Common myeloid progenitor, CD34-positive (primary cell): ENCODE results near the gene C1RL.

Experiments
- CTCF ChIA-PET: fragments of 350-600 bp; sonication (Branson Sonifier 250); formaldehyde crosslinking; loops from one replicate; lab custom pipeline; 2021; ENCODE audit warnings: antibody characterized with exemption; lab: Charles Lee
- POLR2A ChIA-PET: fragments of 350-600 bp; sonication (Branson Sonifier 250); formaldehyde crosslinking; loops from one replicate; lab custom pipeline; 2021; ENCODE audit warnings: antibody characterized with exemption; lab: Charles Lee
- DNase-seq, 3 donors: peaks; one replicate each; pipeline versions ENCODE4 v3.0.0 to v3.0.0-alpha.2; 2013
- H3K27ac ChIP-seq, 2 experiments: 1 replicate in 1 of 2; 2 replicates in 1 of 2; pipeline ENCODE4 v1.7.0; 2013; ENCODE audit warnings: inconsistent platforms in 2 of 2, low read length in 2 of 2, mild to moderate bottlenecking in 2 of 2, low read depth in 1 of 2, moderate library complexity in 1 of 2; ENCODE audit not compliant: severe bottlenecking in 2 of 2, insufficient read depth in 1 of 2, poor library complexity in 1 of 2
- H3K27me3 ChIP-seq, 5 experiments: replicated peaks in 2 of 5; 1 replicate in 3 of 5; 2 replicates in 2 of 5; pipeline versions ENCODE4 v1.6.1 to v1.7.0; 2013; ENCODE audit warnings: low read length in 4 of 5, mild to moderate bottlenecking in 2 of 5, moderate library complexity in 2 of 5, inconsistent platforms in 1 of 5; ENCODE audit not compliant: insufficient read depth in 5 of 5, control insufficient read depth in 4 of 5
- H3K36me3 ChIP-seq, 4 experiments: 1 replicate in 2 of 4; 2 replicates in 2 of 4; pipeline versions ENCODE4 v1.6.1 to v1.7.0; 2013; ENCODE audit warnings: low read length in 3 of 4, control low read depth in 1 of 4, mild to moderate bottlenecking in 1 of 4; ENCODE audit not compliant: control insufficient read depth in 4 of 4, insufficient read depth in 4 of 4
- H3K4me1 ChIP-seq, 4 experiments: 1 replicate in 3 of 4; 2 replicates in 1 of 4; pipeline versions ENCODE4 v1.6.1 to v1.7.1; 2013; ENCODE audit warnings: low read length in 3 of 4, mild to moderate bottlenecking in 3 of 4, control low read depth in 1 of 4, inconsistent platforms in 1 of 4, moderate library complexity in 1 of 4; ENCODE audit not compliant: control insufficient read depth in 4 of 4, insufficient read depth in 4 of 4; ENCODE audit errors: control extremely low read depth in 1 of 4
- H3K4me3 ChIP-seq, 7 experiments: 1 replicate in 4 of 7; 2 replicates in 3 of 7; pipeline versions ENCODE4 v1.5.1 to v1.7.0; 2013; ENCODE audit warnings: mild to moderate bottlenecking in 7 of 7, low read length in 6 of 7, moderate library complexity in 6 of 7, inconsistent platforms in 2 of 7, low read depth in 2 of 7, control low read depth in 1 of 7; ENCODE audit not compliant: insufficient read depth in 4 of 7, control insufficient read depth in 1 of 7; ENCODE audit errors: extremely low read depth in 1 of 7
- H3K9me3 ChIP-seq, 5 experiments: 1 replicate in 4 of 5; 2 replicates in 1 of 5; pipeline versions ENCODE4 v1.6.1 to v1.7.1; 2013; ENCODE audit warnings: low read length in 4 of 5, mild to moderate bottlenecking in 2 of 5, inconsistent platforms in 1 of 5, low read depth in 1 of 5, moderate library complexity in 1 of 5; ENCODE audit not compliant: control insufficient read depth in 4 of 5, insufficient read depth in 2 of 5; ENCODE audit errors: control extremely low read depth in 1 of 5
- WGBS: methylation state at CpG from one replicate; pipeline ENCODE4 v1.1.5; 2013; ENCODE audit not compliant: insufficient coverage; 5-methylcytosine and 5-hydroxymethylcytosine counted together

C1RL gene

DNA sequence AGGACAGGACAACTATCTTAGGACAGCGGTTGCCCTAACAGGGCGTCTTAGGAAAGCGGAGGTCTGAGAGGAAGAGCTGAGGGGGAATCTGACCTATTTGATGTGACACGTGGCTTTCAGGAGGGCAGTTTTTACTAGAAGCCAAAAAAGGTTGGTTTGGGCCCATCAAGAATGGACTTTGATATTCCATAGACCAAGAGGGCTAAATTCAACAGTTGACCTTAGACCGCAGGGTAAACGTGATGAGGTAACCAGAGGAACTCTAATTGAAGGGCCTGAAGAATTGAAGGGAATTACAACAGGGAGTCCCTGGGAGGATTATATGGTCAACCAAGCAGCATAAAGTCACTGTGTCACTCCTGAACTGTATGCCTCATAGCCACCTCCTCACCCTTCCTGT, 37.0 kb downstream of the C1RL start:
- CTCF ChIA-PET, result interaction anchor here (0.6 to 1.4 kb wide), 4 partner anchors 14 to 38 kb away, joined by 3 read pairs; no protein-coding TSS in a partner anchor
- POLR2A ChIA-PET, result no interaction called here

DNA sequence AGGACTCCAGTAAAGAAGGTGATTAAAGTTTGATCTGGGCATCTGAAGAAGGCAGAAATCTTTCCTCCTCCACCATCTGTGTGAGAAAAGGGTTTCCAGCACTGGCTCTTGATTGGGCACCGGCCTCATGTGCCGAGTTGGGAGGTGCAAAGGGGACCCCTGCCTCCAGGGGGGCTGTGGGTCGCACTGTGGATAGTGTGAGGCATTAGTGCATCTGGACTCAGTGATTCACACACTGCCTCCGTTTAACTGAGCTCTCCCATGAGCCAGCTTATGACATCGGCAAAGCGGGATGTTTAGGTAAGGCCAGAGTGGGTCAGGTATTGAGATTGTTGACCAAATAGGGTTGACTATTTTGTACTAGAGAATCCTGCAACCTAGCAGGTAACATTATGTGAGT, 39.6 kb downstream of the C1RL start:
- ChIA-PET POLR2A (interaction anchor here (1.7 kb wide), 1 partner anchor 39 kb away, joined by 9 read pairs; the partner anchor contains the start of gene C1RL), CTCF (interaction anchor here (0.9 to 5.7 kb wide), 9 partner anchors 8 to 246 kb away, joined by 3 to 47 read pairs (median 5); partner anchors contain the start of gene C1S)
- Histone ChIP-seq H3K4me1 (peaks cover 4 to 36% (median 29%) of the 10 kb centered on the region in 4 experiments), H3K27me3 (no peaks in the 10 kb centered on the region), H3K4me3 (no peak overlapping the region), H3K9me3 (no peaks in the 10 kb centered on the region), H3K27ac (peak overlapping the region; percentile 76 to 85), H3K36me3 (no peaks in the 10 kb centered on the region)
- 93% methylated on average over 3 of the region's 6 CpGs for WGBS
- no peak for DNase-seq

More for the DNA sequence above, 37.0 kb downstream of the C1RL start:
- no peak overlapping the region for H3K4me3 ChIP-seq
- no peak for DNase-seq
- no peaks in the 10 kb centered on the region for H3K36me3 ChIP-seq
- H3K4me1 ChIP-seq, result peaks cover 4 to 39% (median 31%) of the 10 kb centered on the region in 4 experiments
- no peaks in the 10 kb centered on the region for H3K9me3 ChIP-seq
- WGBS, result 96% methylated on average over 6 of the region's 6 CpGs
- no peak overlapping the region for H3K27ac ChIP-seq
- H3K27me3 ChIP-seq, result no peaks in the 10 kb centered on the region

DNA sequence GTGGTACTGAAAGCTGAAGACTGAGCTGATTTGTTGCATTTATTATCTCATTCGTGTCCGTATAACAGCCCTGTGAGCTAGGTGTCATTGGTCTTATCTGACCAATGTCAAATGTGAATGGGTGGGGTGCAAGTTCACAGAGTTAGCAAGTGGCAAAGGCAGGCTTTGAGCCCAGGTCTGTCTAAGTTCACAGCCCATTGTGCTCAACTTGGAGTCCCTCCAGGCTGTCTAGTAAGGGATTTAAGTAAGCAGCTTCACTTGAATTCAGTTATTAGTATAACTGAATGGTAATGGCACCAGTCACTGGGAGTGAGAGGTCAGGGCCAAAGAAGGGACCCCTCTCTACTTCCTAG, 40.0 kb downstream of the C1RL start:
- H3K36me3 ChIP-seq, result no peaks in the 10 kb centered on the region
- CTCF ChIA-PET, result interaction anchor here (0.9 to 5.7 kb wide), 15 partner anchors 9 to 246 kb away, joined by 3 to 47 read pairs (median 4); partner anchors contain the start of genes C1R, C1RL, C1S and LPCAT3
- H3K27me3 ChIP-seq, result no peaks in the 10 kb centered on the region
- 79% methylated on average over 2 of the region's 2 CpGs for WGBS
- H3K27ac ChIP-seq, result peak overlapping the region; percentile 76 to 85
- peak overlapping the region in 1 of 7 experiments; percentile 17 for H3K4me3 ChIP-seq
- H3K4me1 ChIP-seq, result peaks cover 2 to 31% (median 24%) of the 10 kb centered on the region in 4 experiments
- peak in 1 of 3 donors; percentile 36 for DNase-seq
- POLR2A ChIA-PET, result interaction anchor here (1.1 to 1.7 kb wide), 2 partner anchors 40 to 90 kb away, joined by 3 to 9 read pairs; partner anchors contain the start of gene C1RL
- no peaks in the 10 kb centered on the region for H3K9me3 ChIP-seq

DNA sequence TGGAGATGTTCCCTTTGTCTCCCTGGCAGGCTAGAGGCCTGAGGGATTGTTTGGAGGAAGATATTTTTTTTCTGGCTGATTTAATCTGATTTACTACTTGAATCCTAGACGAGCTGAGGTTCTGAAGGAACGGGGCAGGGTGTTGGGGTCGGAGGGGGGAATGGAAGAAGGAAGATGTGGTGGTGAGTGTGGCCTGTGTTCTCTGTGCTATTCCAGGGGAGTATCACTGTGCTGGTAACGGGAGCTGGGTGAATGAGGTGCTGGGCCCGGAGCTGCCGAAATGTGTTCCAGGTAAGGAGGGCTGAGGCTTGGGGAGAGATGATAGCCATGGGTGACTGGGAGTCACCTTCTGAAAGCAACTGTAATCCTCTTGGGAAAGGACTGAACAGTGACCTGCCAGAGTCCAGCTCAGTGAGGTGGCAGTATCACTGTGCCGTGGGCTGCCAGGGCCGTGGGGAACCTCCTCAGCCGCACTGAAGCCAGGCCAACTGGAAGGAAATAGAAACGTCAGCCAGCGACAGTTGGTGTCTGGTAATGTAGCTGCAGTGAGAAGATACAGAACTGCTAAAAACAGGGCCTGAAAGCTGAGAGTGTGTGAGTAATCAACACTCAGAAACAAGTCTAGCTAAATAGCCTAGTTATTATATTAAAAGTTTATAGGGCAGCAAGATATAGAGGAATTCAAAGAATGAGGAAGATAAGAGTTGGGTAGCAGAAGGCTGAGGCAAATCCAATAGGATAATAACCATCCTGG, 40.6 kb downstream of the C1RL start:
- CTCF ChIA-PET, result interaction anchor here (0.8 to 5.7 kb wide), 16 partner anchors 9 to 245 kb away, joined by 3 to 47 read pairs (median 4); partner anchors contain the start of genes C1R, C1RL, C1S and LPCAT3
- POLR2A ChIA-PET, result interaction anchor here (1.1 to 1.7 kb wide), 2 partner anchors 40 to 90 kb away, joined by 3 to 9 read pairs; partner anchors contain the start of gene C1RL
- DNase-seq, result peak; percentile 80 to 96 (median 93)
- Histone ChIP-seq H3K36me3 (no peaks in the 10 kb centered on the region), H3K27me3 (no peaks in the 10 kb centered on the region), H3K4me3 (peak overlapping the region in 2 of 7 experiments; percentile 1 to 25), H3K9me3 (no peaks in the 10 kb centered on the region), H3K27ac (peak overlapping the region; percentile 76 to 85), H3K4me1 (peaks cover 2 to 26% (median 20%) of the 10 kb centered on the region in 4 experiments)
- 43% methylated on average over 10 of the region's 11 CpGs for WGBS

DNA sequence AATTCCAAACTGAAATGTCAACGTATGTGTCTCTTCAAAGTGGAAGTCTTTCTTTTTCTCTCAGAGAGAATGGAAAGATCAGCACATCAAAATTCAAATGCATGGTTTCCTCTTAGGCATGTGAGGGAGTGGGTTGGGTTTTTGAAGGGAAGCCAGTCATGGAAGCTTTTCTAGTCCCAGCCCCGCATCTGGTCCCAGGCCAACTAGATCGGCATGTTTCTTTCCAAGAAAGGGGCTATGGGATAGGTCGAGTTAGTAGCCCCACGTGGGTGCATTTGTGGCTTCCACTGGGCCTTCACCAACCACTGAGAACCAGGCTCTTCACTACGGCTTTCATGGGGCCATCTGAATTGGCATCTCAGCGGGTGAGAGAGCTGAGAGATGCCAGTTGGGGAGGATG, 41.9 kb downstream of the C1RL start:
- Histone ChIP-seq H3K36me3 (no peaks in the 10 kb centered on the region), H3K4me1 (peaks cover 2 to 26% (median 19%) of the 10 kb centered on the region in 4 experiments), H3K4me3 (no peak overlapping the region), H3K27me3 (no peaks in the 10 kb centered on the region), H3K27ac (no peak overlapping the region), H3K9me3 (no peaks in the 10 kb centered on the region)
- CTCF ChIA-PET, result interaction anchor here (0.5 to 5.7 kb wide), 4 partner anchors 9 to 195 kb away, joined by 3 to 47 read pairs (median 10); partner anchors contain the start of genes C1R and C1S
- DNase-seq, result no peak
- 90% methylated on average over 6 of the region's 7 CpGs for WGBS
- POLR2A ChIA-PET, result no interaction called here

DNA sequence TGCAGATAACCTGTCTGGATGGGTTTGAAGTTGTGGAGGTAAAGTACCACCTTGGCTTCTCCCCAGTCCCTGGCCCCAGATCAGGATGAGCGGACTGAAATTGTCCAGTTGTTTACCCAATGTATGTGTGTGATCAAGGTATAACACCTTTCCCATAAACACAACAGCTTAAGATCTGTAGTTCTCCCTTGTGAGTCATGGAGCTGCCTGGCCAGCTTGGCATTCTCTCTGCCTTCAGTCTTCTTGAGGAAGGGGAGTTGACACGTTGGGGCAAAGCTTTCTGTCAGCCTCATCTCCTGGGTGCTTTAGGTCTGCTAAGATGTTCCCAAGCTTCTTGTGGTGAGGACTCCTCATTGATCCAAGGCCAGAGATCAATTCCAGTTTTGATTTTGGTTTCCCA, 42.4 kb downstream of the C1RL start:
- ChIA-PET CTCF (interaction anchor here (0.5 to 5.7 kb wide), 3 partner anchors 8 to 38 kb away, joined by 3 to 47 read pairs (median 15); partner anchors contain the start of genes C1R and C1S), POLR2A (no interaction called here)
- WGBS, result 100% methylated on average over 1 of the region's 2 CpGs

More for the DNA sequence above, 42.4 kb downstream of the C1RL start:
- peaks cover 2 to 26% (median 19%) of the 10 kb centered on the region in 4 experiments for H3K4me1 ChIP-seq
- H3K36me3 ChIP-seq, result no peaks in the 10 kb centered on the region
- H3K27me3 ChIP-seq, result no peaks in the 10 kb centered on the region
- H3K9me3 ChIP-seq, result no peaks in the 10 kb centered on the region
- DNase-seq, result no peak
- no peak overlapping the region for H3K4me3 ChIP-seq
- no peak overlapping the region for H3K27ac ChIP-seq
